ENCODE measurements around the gene ZBTB8B.

GRCh38 chr1:32480003-32480402 is 15.1 kb downstream of the ZBTB8B start:
- TF ChIP-seq CTCF (IDR thresholded peaks at IDR 0.05; ENCODE audit: low read depth, low read length, poor library complexity, severe bottlenecking) (no peak), EZH2phosphoT487 (IDR thresholded peaks at IDR 0.05; ENCODE audit: borderline replicate concordance, low read length) (no peak)

Measured in DOHH2 (cell line).